ENCODE data around the gene AIFM1.

The AIFM1 gene

DNA sequence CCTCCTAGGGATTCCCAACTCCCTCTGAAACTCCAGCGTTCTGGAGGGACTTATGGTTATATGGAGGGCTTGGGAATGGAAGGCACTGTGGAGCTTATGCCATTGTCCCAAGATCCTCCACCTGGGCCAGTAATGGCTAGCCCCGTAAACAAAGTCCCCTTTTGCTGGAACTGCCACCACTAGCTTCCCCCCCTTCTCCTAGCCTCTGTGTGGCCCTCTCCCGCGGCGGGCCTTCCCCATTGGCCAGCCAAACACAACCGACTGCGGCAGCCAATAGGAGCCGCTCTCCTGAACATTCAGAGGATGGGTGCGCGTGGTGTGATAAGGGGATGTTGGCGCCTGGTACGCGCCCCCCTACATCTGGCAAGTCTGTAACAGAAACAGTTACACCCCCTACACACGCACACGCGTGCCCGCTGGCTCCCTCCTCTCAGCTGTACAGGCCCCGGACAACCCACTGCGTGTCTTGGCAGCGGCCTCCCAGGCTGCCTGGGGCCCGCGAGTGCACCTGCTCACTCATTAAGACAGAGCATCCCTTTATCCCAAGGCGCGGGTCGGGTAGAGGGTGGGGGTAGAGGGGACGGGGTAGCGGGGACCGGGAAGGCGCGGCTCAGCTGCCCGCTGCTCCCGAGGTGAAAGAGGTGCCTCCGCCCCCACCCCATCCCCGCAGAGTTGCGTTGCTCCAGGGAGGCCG, 5.3 kb upstream of the AIFM1 start:
- DNase-seq: peak; percentile 72

GRCh38 chrX:130167040-130167439, 1.4 kb upstream of the AIFM1 start:
- DNase-seq: no peak

DNA sequence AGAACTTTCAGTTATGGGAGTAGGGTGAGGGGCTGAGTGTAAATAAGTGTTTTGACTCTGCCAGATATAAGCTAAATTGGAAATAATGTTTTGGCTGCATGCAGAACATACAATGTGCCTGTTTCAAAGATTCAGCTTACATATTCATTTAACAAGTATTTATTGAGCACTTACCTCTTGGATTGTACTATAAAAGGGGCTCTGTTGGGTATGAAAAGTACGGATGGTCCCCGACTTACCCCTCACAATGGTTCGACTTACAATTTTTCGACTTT, 799 bp upstream of the AIFM1 start:
- DNase-seq: no peak

DNA sequence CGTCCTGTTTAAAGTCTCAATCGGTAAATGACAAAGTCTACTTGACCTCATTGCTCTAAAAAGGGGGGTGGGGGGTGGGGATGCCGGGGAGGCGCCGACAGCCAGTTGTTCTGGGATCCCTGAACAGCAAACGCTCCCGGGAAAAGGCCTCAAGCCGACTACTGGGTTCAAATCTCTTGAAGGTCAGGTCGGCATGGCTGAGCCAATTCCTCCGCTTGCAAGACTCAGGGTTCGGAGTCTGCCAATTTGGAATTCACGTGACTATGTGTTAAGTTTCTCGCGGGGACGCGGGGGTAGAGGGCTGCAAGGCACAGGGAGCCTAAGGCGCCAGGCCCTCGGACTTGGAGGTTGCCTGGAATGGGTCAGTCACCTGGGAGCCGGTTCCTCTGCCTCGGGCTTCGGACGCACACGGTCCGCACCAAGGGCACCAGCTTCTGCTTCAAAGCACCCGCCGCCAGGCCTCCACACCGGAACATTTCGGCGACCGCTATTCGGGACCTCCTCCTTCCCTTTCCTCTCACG, 399 bp downstream of the AIFM1 start:
- no peak for DNase-seq

DNA sequence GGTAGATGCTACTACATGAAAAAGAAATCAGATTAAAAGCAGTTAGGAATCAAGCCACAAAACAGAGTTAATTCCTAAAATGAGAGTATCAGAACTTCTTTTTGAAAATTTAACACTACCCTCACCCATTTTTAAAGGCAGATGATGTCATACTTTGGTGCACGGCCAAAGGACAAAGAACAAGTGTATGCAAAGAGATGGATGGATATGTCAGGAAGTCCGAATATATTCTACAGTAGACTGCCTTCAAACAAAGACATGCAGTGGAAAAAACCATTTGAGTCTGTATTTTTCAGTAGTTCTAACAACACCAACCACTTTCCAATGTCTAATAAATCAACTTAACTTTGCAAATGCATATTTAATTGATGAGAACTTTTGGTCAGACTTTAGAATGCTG, 2.2 kb downstream of the AIFM1 start:
- no peak for DNase-seq

GRCh38 chrX:130162094-130162735, 3.4 kb downstream of the AIFM1 start:
- DNase-seq: no peak

GRCh38 chrX:130159776-130160175, 5.9 kb downstream of the AIFM1 start:
- DNase-seq: no peak

- no peak for DNase-seq
Observed at GRCh38 chrX:130158311-130158710, 7.3 kb downstream of the AIFM1 start.

- DNase-seq: no peak
Observed at GRCh38 chrX:130155564-130155963, 10.1 kb downstream of the AIFM1 start.

DNA sequence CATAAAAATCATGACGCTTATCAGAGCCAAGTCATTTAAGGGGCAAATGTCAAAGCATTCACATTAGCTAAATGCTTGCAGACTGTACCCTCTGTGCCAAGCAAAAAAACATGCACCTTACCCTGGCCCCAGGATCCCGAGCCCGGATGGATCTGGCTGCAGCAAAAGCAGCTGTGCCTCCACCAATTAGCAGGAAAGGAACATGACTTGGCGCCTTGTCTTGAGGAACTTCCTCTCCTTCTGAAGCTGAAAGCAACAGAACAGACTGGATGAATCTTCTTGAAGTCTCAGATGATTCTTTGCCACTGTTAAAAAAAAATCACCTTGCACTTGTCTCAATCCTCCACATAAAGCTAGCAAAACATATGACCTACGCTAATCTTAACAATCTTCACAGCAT, 18.0 kb downstream of the AIFM1 start:
- no peak for DNase-seq

GRCh38 chrX:130145123-130145522, 20.5 kb downstream of the AIFM1 start:
- DNase-seq: no peak

- DNase-seq: no peak
Observed at GRCh38 chrX:130144509-130144908, 21.1 kb downstream of the AIFM1 start.

- DNase-seq: no peak
Observed at GRCh38 chrX:130139474-130140201, 26.0 kb downstream of the AIFM1 start.

DNA sequence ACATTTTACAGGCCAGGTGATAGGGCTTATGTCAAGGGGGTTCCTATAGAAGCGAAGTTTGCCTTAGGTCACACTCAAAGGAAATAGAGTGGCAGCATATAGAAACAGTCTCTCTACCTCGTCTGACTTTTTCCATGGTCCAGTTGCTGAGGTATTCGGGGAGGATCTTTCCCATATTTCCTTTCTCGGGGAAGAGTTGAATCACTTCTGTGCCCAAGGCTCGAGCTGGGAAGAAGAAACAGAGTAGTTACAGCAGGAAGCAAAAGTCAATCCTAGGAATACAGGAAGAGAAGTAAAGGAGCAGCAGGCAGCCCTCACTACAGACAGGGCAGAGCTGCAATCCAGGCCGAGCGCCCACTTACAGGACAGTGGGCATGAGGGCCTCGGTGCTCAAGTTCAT, 28.7 kb downstream of the AIFM1 start:
- no peak for DNase-seq

DNA sequence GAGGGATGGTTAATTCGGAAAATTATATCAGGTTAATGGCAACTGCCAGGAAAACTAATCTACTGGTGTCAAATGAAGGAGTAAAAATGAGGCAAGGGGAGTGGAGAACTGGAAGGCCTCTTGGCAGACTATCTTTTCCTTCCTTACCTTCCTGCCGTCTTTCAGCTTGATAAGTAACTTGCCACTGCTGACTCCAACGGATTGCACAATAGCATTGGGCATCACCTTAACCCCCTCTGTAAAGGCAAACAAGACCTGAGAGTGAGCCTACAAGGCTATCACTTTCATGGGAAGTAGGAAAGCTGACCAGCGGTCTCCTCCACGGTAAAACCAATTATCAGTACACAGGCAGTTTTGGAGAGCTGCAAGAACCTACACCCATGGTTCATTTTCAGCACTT, 29.1 kb downstream of the AIFM1 start:
- no peak for DNase-seq

- DNase-seq: no peak
Observed at GRCh38 chrX:130130990-130131389, 34.7 kb downstream of the AIFM1 start.

- DNase-seq: no peak
Observed at GRCh38 chrX:130125091-130125874, 40.4 kb downstream of the AIFM1 start.

DNA sequence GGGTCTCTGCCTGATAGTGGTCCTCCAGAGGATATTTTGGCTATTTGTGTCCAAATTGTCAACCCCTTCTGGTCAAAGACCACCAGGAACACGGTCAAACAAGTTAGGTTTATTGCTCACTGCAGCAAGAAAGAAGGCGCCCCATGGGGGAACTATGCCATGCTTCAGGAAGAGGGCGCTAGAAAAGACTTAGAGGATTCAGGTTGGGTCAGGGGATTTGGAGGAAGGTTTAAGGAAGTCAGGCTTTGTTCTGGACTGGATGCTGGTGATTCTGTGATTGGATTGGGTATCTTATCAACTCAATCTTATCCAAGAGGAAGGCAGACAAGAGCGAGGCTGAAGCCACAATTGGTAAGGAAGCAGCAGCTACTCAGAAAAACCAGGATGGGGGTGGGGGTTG, 41.1 kb downstream of the AIFM1 start:
- DNase-seq: no peak

- no peak for DNase-seq
Observed at GRCh38 chrX:130121505-130121800, 44.2 kb downstream of the AIFM1 start.

DNA sequence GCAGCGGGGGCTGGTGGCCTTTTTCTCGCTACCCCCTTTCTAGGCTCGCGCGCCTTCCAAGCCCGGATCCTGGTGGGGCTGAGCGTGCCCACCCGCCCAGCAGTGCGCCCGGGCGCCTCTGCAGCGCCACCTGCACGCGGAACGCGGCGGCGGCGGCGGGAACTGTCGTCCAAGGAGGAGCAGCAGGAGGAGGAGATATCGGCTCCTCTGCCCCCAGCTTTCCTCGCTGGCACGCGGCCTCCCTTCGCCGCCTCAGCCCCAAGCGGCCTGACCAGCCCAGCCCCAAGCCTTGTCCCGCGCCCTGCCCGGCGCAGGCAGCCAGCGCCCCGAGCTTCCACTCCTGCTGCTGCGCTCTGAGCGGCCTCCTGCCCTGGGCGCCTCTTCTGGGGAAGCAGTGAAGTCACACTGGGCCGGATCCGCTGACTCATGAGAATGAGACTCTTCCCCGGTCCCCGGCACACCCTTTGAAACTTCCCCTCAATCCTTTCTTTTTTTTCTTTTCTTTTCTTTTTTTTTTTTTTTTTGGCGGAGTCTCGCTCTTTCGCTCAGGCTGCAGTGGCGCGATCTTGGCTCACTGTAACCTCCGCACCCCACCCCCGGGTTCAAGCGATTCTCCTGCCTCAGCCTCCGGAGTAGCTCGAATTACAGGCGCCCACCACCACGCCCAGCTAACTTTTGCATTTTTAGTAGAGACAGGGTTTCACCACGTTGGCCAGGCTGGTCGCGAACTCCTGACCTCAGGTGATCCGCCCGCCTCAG, 44.7 kb downstream of the AIFM1 start:
- peak; percentile 37 for DNase-seq

DNA sequence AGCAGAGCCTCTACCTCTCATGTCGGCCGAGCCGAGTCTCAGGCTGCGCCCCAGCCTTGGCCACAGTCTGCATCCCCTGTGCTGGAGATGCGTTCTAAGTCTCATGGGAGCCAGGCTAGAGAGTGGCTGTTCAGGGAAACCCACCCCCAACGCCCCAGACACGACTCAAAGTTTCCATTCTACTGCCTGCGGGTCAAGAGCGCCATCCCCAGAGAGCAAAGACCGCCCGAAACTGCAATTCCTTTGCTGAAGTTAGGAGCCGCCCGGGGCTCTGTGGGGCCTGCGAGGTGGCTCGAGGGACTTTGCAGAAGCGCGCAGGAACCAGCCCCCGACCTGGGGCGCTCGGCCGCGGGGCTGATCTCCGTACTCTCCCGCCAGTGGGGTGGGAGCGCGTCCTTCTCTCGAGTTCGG, 45.3 kb downstream of the AIFM1 start:
- DNase-seq: no peak

DNA sequence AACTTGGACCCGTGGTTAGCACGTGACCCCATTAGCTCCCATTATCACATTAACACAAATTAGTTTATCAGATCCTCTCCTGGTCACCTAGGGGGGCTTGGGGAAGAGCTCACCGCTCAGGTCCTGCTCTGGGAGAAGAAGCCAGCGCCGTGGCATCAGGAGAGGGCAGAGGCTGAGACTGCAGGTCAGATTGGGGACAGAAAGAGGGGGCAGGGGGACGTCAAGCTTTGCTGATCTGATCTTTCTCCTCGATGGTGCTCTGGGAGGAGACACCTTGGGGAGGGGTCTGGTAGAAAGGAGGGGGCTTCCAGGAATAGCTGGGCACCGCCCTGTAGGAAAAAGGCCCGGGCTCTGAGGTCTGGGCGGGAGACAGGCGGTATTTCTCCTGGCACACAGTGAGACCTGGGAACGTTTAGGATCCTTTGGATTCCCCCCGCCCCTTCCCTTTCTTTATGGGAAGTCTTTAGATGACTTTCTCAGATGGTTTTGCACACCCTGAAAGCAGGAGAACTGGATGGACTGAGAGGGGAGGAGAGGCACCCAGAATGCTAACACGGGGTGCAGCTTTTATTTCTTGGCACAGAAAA, 46.2 kb downstream of the AIFM1 start:
- no peak for DNase-seq
